Panc1 (cell line): ENCODE measurements around the gene TSPAN7. TPM values are rescaled to one million over a fixed set of nuclear protein-coding genes. Genes with fewer than 3 reads are reported as not detected.

ENCODE experiments used
- ATAC-seq: fragments of 200-7000 bp; cut with Tn5 transposase; 2 replicates; pipeline ENCODE4 v1.9.1; 2020; ENCODE audit warnings: mild to moderate bottlenecking, moderate library complexity
- Bru-seq: library from RNA; stranded (reverse); fragments of 400-500 nt; gene quantifications from one replicate; lab custom pipeline; 2021; lab: Mats Ljungman, UMichigan
- BruChase-seq, 2 experiments: library from RNA; stranded (reverse); fragments of 400-500 nt; gene quantifications; one replicate each; lab custom pipeline; 2021; lab: Mats Ljungman, UMichigan
- BruUV-seq: library from RNA; stranded (reverse); fragments of 400-500 nt; replicated peaks from 2 replicates; lab custom pipeline; 2021; lab: Mats Ljungman, UMichigan
- CTCF ChIA-PET: fragments of 300-600 bp; sonication (Branson Sonifier 250); formaldehyde crosslinking; loops from one replicate; lab custom pipeline; 2022; ENCODE audit warnings: antibody characterized with exemption; lab: Charles Lee
- POLR2A ChIA-PET: fragments of 300-600 bp; sonication (Branson Sonifier 250); formaldehyde crosslinking; loops from one replicate; lab custom pipeline; 2022; ENCODE audit warnings: antibody characterized with exemption; lab: Charles Lee
- DNase-seq: peaks from one replicate; pipeline ENCODE4 v3.0.0-alpha.2; 2010; ENCODE audit warnings: low read depth, low spot score
- H3K27ac ChIP-seq: 2 replicates; pipeline ENCODE4 v1.5.1; 2011; ENCODE audit warnings: mild to moderate bottlenecking, low read length, inconsistent platforms
- H3K27me3 ChIP-seq: fragments of 200-500 bp; sonication (Bioruptor generic); 2 replicates; pipeline ENCODE4 v1.6.0; 2014; ENCODE audit warnings: low read length, inconsistent platforms; ENCODE audit not compliant: control insufficient read depth, insufficient read depth
- H3K36me3 ChIP-seq: fragments of 200-500 bp; sonication (Bioruptor generic); 2 replicates; pipeline ENCODE4 v1.5.1; 2014; ENCODE audit warnings: inconsistent platforms, mild to moderate bottlenecking, low read length, moderate library complexity; ENCODE audit not compliant: control insufficient read depth, insufficient read depth
- H3K4me1 ChIP-seq: 2 replicates; pipeline ENCODE4 v1.5.1; 2011; ENCODE audit warnings: inconsistent platforms, mild to moderate bottlenecking, low read length, moderate library complexity; ENCODE audit not compliant: control insufficient read depth, insufficient read depth
- H3K4me3 ChIP-seq, 2 experiments: 2 replicates each; pipeline ENCODE4 v1.5.1; 2011 to 2012; ENCODE audit warnings: low read depth in 2 of 2, low read length in 2 of 2, mild to moderate bottlenecking in 2 of 2, inconsistent platforms in 1 of 2, moderate library complexity in 1 of 2
- H3K9me3 ChIP-seq: fragments of 200-500 bp; sonication (Bioruptor generic); 2 replicates; pipeline ENCODE4 v1.5.1; 2014; ENCODE audit warnings: low read depth, mild to moderate bottlenecking, inconsistent platforms, low read length, moderate library complexity; ENCODE audit not compliant: control insufficient read depth, insufficient read depth
- CTCF ChIP-seq: fragments of 450-650 bp; IDR thresholded peaks from 2 replicates; pipeline ENCODE4 v1.5.1; 2017; ENCODE audit warnings: mild to moderate bottlenecking
- POLR2AphosphoS5 ChIP-seq: IDR thresholded peaks from 2 replicates; pipeline ENCODE4 v1.6.1; 2012; ENCODE audit warnings: mild to moderate bottlenecking, low read depth, low read length, moderate library complexity
- REST ChIP-seq, 2 experiments: IDR thresholded peaks; 2 replicates each; pipeline ENCODE4 v1.6.1; 2011 to 2012; ENCODE audit warnings: low read depth in 2 of 2, control low read depth in 1 of 2, low read length in 1 of 2, mild to moderate bottlenecking in 1 of 2, moderate library complexity in 1 of 2; ENCODE audit not compliant: insufficient read depth in 1 of 2
- SIN3A ChIP-seq: IDR thresholded peaks from 2 replicates; pipeline ENCODE4 v1.6.1; 2012; ENCODE audit warnings: low read depth, mild to moderate bottlenecking, low read length, moderate library complexity, borderline replicate concordance; ENCODE audit not compliant: insufficient read depth
- TCF7L2 ChIP-seq: IDR thresholded peaks from 2 replicates; pipeline ENCODE4 v1.6.1; 2011; ENCODE audit warnings: mild to moderate bottlenecking, low read depth, low read length, inconsistent platforms
- in situ Hi-C: cut with HindIII; loops from 2 replicates; pipeline ENCODE4 v1.10.0; 2016; ENCODE audit warnings: low sequenced_read_pairs, low pct_unique_long_range_greater_than_20kb
- intact Hi-C: fragments of 100-400 bp; cut with micrococcal nuclease; formaldehyde crosslinking; loops from one replicate; pipeline ENCODE4 v1.10.0; 2022; ENCODE audit not compliant: unreplicated experiment
- long read RNA-seq: library from polyadenylated mRNA; unstranded; transcript quantifications from one replicate; pipeline ENCODE4 v2.0.0, GENCODE V29; 2021; ENCODE audit not compliant: unreplicated experiment
- polyA plus RNA-seq: library from polyadenylated mRNA; unstranded; fragments of >200 nt; gene quantifications from one replicate; pipeline ENCODE4 v1.2.1, GENCODE V29; 2012; ENCODE audit warnings: missing spikeins; ENCODE audit not compliant: insufficient read length
- total RNA-seq: library from RNA; stranded (reverse); gene quantifications from one replicate; pipeline ENCODE4 v1.2.1, GENCODE V29; 2021; ENCODE audit not compliant: unreplicated experiment

Gene TSPAN7
- total RNA-seq: 0.13 TPM
- polyA plus RNA-seq: not detected
- Bru-seq, nascent RNA: not detected
- not detected for BruChase-seq, experiment 1, labeled RNA remaining after a 2-hour chase
- BruChase-seq, experiment 2, labeled RNA remaining after a 6-hour chase: not detected
- long read RNA-seq, partial matches to known transcripts: 0 of 1 reads
- long read RNA-seq, other reads (novel, unspliced or antisense): 0 of 1 reads

GRCh38 chrX:38561126-38561868, at the start of gene TSPAN7:
TSPAN7 (plus strand) TSS chrX:38561542; CDS start chrX:38561547, 5 bp downstream.
- no peak for DNase-seq
- intact Hi-C loops: no loop called here
- peak within 1 kb of the TSS; percentile 32 to 43 for H3K4me3 ChIP-seq
- ChIA-PET CTCF (no interaction called here), POLR2A (no interaction called here)
- H3K36me3 ChIP-seq: no peaks in the 10 kb centered on the region
- H3K27ac ChIP-seq: no peak within 1 kb of the TSS
- in situ Hi-C loops: no loop called here
- no peaks in the 10 kb centered on the region for H3K4me1 ChIP-seq
- no peaks in the 10 kb centered on the region for H3K27me3 ChIP-seq
- H3K9me3 ChIP-seq: no peaks in the 10 kb centered on the region
- peak; percentile 87 for ATAC-seq
- no TSS peak for BruUV-seq
- TF ChIP-seq SIN3A (no peak), POLR2AphosphoS5 (no peak), CTCF (no peak), REST (IDR thresholded peaks at IDR 0.05; ENCODE audit: insufficient read depth in 1 of 2, low read depth in 2 of 2, low read length in 1 of 2) (no peak), TCF7L2 (no peak)

- in situ Hi-C loops: no loop called here
- Histone ChIP-seq H3K4me3 (no peak overlapping the region), H3K27me3 (no peaks in the 10 kb centered on the region), H3K4me1 (no peaks in the 10 kb centered on the region), H3K36me3 (no peaks in the 10 kb centered on the region), H3K9me3 (no peaks in the 10 kb centered on the region), H3K27ac (no peak overlapping the region)
- ChIA-PET POLR2A (no interaction called here), CTCF (no interaction called here)
- DNase-seq: no peak
- intact Hi-C loops: no loop called here
- ATAC-seq: no peak
- TF ChIP-seq CTCF (no peak), POLR2AphosphoS5 (no peak), REST (IDR thresholded peaks at IDR 0.05; ENCODE audit: insufficient read depth in 1 of 2, low read depth in 2 of 2, low read length in 1 of 2) (no peak), SIN3A (no peak), TCF7L2 (no peak)
- BruUV-seq: no TSS peak
Observed at GRCh38 chrX:38513112-38513742, 48.1 kb upstream of the TSPAN7 start.
